OCI-M2 (cell line): Measurements from ENCODE around the gene CFAP74.

ENCODE experiments used
- DNase-seq: peaks from one replicate; lab custom pipeline; 2025; ENCODE audit not compliant: unreplicated experiment; lab: John Stamatoyannopoulos, UW

The CFAP74 gene

GRCh38 chr1:2003541-2004131, at the start of gene CFAP74:
Gene CFAP74 (minus strand): TSS chr1:2003786. CDS start chr1:1990956, 12,830 bp downstream.
- DNase-seq: no peak

- no peak for DNase-seq
These were observed 49.6 kb upstream of the CFAP74 start for GRCh38 chr1:2053217-2053616.

- no peak for DNase-seq
These were observed 49.2 kb upstream of the CFAP74 start for GRCh38 chr1:2052756-2053155.

GRCh38 chr1:2052054-2052679, 48.6 kb upstream of the CFAP74 start:
- no peak for DNase-seq

GRCh38 chr1:2050793-2051682, 47.5 kb upstream of the CFAP74 start:
- no peak for DNase-seq

- DNase-seq: no peak
These were observed 46.8 kb upstream of the CFAP74 start for GRCh38 chr1:2050461-2050792.

GRCh38 chr1:2049718-2050431, 46.3 kb upstream of the CFAP74 start, which contains the start of gene PRKCZ:
Gene PRKCZ (plus strand): TSS chr1:2050411. CDS start chr1:2050631, 220 bp downstream.
- no peak for DNase-seq

GRCh38 chr1:2049225-2049717, 45.7 kb upstream of the CFAP74 start:
- no peak for DNase-seq

GRCh38 chr1:2047749-2048729, 44.5 kb upstream of the CFAP74 start:
- no peak for DNase-seq

GRCh38 chr1:2046953-2047748, 43.6 kb upstream of the CFAP74 start:
- no peak for DNase-seq

GRCh38 chr1:2046174-2046917, 42.8 kb upstream of the CFAP74 start:
- DNase-seq: no peak

- no peak for DNase-seq
These were observed 42.0 kb upstream of the CFAP74 start for GRCh38 chr1:2045468-2046173.

GRCh38 chr1:2044510-2045319, 41.1 kb upstream of the CFAP74 start:
- no peak for DNase-seq

- no peak for DNase-seq
These were observed 40.3 kb upstream of the CFAP74 start for GRCh38 chr1:2043886-2044285.

GRCh38 chr1:2042830-2043773, 39.5 kb upstream of the CFAP74 start:
- DNase-seq: no peak

- DNase-seq: no peak
These were observed 38.3 kb upstream of the CFAP74 start for GRCh38 chr1:2041887-2042286.
